ENCODE results near the gene IFRD1.

Gene IFRD1

GRCh38 chr7:112523871-112524270 lies 73.6 kb downstream of the IFRD1 start:
- no peak for DNase-seq
